Neural cell (in vitro differentiated cells): ENCODE measurements around the gene FAM234A. TPM values are rescaled to one million over a fixed set of nuclear protein-coding genes. Genes with fewer than 3 reads are reported as not detected.

Experiments used
- H2AFZ ChIP-seq: fragments of 200-600, 300-800 bp; sonication (generic), shearing (Covaris generic); 2 replicates; pipeline ENCODE4 v1.6.0; 2014; ENCODE audit warnings: low read depth, mild to moderate bottlenecking, antibody characterized with exemption, low read length, moderate library complexity
- H3F3A ChIP-seq: fragments of 200-600 bp; shearing (Covaris generic); 2 replicates; pipeline ENCODE4 v1.6.1; 2016; ENCODE audit warnings: mild to moderate bottlenecking, moderate library complexity, mixed read lengths, antibody characterized with exemption, low read length; ENCODE audit not compliant: insufficient read depth, poor library complexity, severe bottlenecking
- H3K27ac ChIP-seq: fragments of 200-600, 300-800 bp; sonication (generic), shearing (Covaris generic); 2 replicates; pipeline ENCODE4 v1.5.1; 2014; ENCODE audit warnings: mild to moderate bottlenecking, low read length, moderate library complexity
- H3K27me3 ChIP-seq: fragments of 300-800, 200-600 bp; sonication (generic), shearing (Covaris generic); 2 replicates; pipeline ENCODE4 v1.6.0; 2014; ENCODE audit warnings: mild to moderate bottlenecking, low read depth, low read length, moderate library complexity; ENCODE audit not compliant: insufficient read depth
- H3K36me3 ChIP-seq: fragments of 300-800, 200-600 bp; sonication (generic), shearing (Covaris generic); 2 replicates; pipeline ENCODE4 v1.5.1; 2014; ENCODE audit warnings: mild to moderate bottlenecking, antibody characterized with exemption, low read length, moderate library complexity; ENCODE audit not compliant: insufficient read depth
- H3K4me2 ChIP-seq: fragments of 300-800, 200-600 bp; sonication (generic), shearing (Covaris generic); 2 replicates; pipeline ENCODE4 v1.6.0; 2014; ENCODE audit warnings: mild to moderate bottlenecking, low read length
- H3K4me3 ChIP-seq: fragments of 300-800, 200-600 bp; sonication (generic), shearing (Covaris generic); 2 replicates; pipeline ENCODE4 v1.5.1; 2014; ENCODE audit warnings: mild to moderate bottlenecking, low read length, moderate library complexity
- H3K79me2 ChIP-seq: fragments of 200-600 bp; shearing (Covaris generic); replicated peaks from 2 replicates; pipeline ENCODE4 v1.6.0; 2014; ENCODE audit warnings: mild to moderate bottlenecking, low read length, moderate library complexity; ENCODE audit not compliant: insufficient read depth
- H3K9ac ChIP-seq: fragments of 300-800, 200-600 bp; sonication (generic), shearing (Covaris generic); 2 replicates; pipeline ENCODE4 v1.6.1; 2016; ENCODE audit warnings: mild to moderate bottlenecking, low read length, mixed read lengths
- H3K9me2 ChIP-seq: fragments of 200-600 bp; shearing (Covaris generic); 2 replicates; pipeline ENCODE4 v1.6.1; 2016; ENCODE audit warnings: mild to moderate bottlenecking, low read length, mixed read lengths; ENCODE audit not compliant: insufficient read depth
- H3K9me3 ChIP-seq: fragments of 200-600, 300-800 bp; sonication (generic), shearing (Covaris generic); 2 replicates; pipeline ENCODE4 v1.6.1; 2016; ENCODE audit warnings: mild to moderate bottlenecking, mixed run types, low read length, moderate library complexity, mixed read lengths
- H4K20me1 ChIP-seq: fragments of 200-600 bp; shearing (Covaris generic); 2 replicates; pipeline ENCODE4 v1.6.1; 2016; ENCODE audit warnings: mild to moderate bottlenecking, mixed run types; ENCODE audit not compliant: insufficient read depth
- CTCF ChIP-seq: fragments of 450-650 bp; IDR thresholded peaks from 2 replicates; pipeline ENCODE4 v1.5.1; 2014; ENCODE audit warnings: antibody characterized with exemption, mild to moderate bottlenecking, moderate library complexity; ENCODE audit not compliant: poor library complexity, severe bottlenecking
- EP300 ChIP-seq: fragments of 450-650 bp; conservative IDR thresholded peaks from 2 replicates; pipeline ENCODE4 v1.6.1; 2014; ENCODE audit warnings: antibody characterized with exemption, mild to moderate bottlenecking, moderate library complexity; ENCODE audit not compliant: poor library complexity, severe bottlenecking
- EZH2 ChIP-seq: fragments of 200-600, 300-800 bp; shearing (Covaris generic), sonication (generic); IDR thresholded peaks from 2 replicates; pipeline ENCODE4 v1.6.1; 2014; ENCODE audit warnings: antibody characterized with exemption, low read length, borderline replicate concordance, mild to moderate bottlenecking; ENCODE audit not compliant: insufficient read depth, poor library complexity, severe bottlenecking
- MXI1 ChIP-seq: fragments of 450-650 bp; conservative IDR thresholded peaks from 2 replicates; pipeline ENCODE4 v1.6.1; 2014; ENCODE audit warnings: antibody characterized with exemption, mild to moderate bottlenecking; ENCODE audit not compliant: poor library complexity, severe bottlenecking
- POLR2AphosphoS5 ChIP-seq: IDR thresholded peaks from 2 replicates; pipeline ENCODE4 v1.6.1; 2012
- RAD21 ChIP-seq: fragments of 450-650 bp; conservative IDR thresholded peaks from 2 replicates; pipeline ENCODE4 v1.6.1; 2014; ENCODE audit warnings: antibody characterized with exemption, mild to moderate bottlenecking, moderate library complexity
- SMC3 ChIP-seq: fragments of 450-650 bp; conservative IDR thresholded peaks from 2 replicates; pipeline ENCODE4 v1.6.1; 2014; ENCODE audit warnings: antibody characterized with exemption, mild to moderate bottlenecking, moderate library complexity; ENCODE audit not compliant: poor library complexity
- TAF1 ChIP-seq: IDR thresholded peaks from 2 replicates; pipeline ENCODE4 v1.6.1; 2012; ENCODE audit warnings: low read depth
- polyA plus RNA-seq: library from polyadenylated mRNA; depleted of rRNA; stranded (reverse); fragments of >200 nt; gene quantifications from 2 replicates; pipeline ENCODE4 v1.2.3, GENCODE V29; 2014
- TF ChIP-seq, protein P1 (sequence below): IDR thresholded peaks from 2 replicates; pipeline ENCODE4 v1.6.1; 2012; ENCODE audit warnings: borderline replicate concordance

The FAM234A gene
- polyA plus RNA-seq, 1 donor from 2014 or later, result 29.9 TPM

- H3K27ac ChIP-seq, result no peak within 1 kb of the TSS
- no peaks in the 10 kb centered on the region for H3K9me2 ChIP-seq
- H2AFZ ChIP-seq, result peak within 1 kb of the TSS; percentile 56
- H3K4me3 ChIP-seq, result peak within 1 kb of the TSS; percentile 86
- H3K27me3 ChIP-seq, result peaks cover 20% of the 10 kb centered on the region
- peak within 1 kb of the TSS; percentile 78 for H3K4me2 ChIP-seq
- H4K20me1 ChIP-seq, result no peaks in the 10 kb centered on the region
- H3K79me2 ChIP-seq, result no peaks in the 10 kb centered on the region
- no peaks in the 10 kb centered on the region for H3K36me3 ChIP-seq
- no peaks in the 10 kb centered on the region for H3F3A ChIP-seq
- H3K9ac ChIP-seq, result peak within 1 kb of the TSS; percentile 82
- no peaks in the 10 kb centered on the region for H3K9me3 ChIP-seq
- no peak for TF ChIP-seq SMC3
- TF ChIP-seq MXI1, result peak; percentile 64
Observed at GRCh38 chr16:280552-280951, 45.9 kb downstream of the FAM234A start, which contains the start of gene ARHGDIG. Gene ARHGDIG (plus strand): TSS chr16:280591. CDS start chr16:280681, 90 bp downstream.

DNA sequence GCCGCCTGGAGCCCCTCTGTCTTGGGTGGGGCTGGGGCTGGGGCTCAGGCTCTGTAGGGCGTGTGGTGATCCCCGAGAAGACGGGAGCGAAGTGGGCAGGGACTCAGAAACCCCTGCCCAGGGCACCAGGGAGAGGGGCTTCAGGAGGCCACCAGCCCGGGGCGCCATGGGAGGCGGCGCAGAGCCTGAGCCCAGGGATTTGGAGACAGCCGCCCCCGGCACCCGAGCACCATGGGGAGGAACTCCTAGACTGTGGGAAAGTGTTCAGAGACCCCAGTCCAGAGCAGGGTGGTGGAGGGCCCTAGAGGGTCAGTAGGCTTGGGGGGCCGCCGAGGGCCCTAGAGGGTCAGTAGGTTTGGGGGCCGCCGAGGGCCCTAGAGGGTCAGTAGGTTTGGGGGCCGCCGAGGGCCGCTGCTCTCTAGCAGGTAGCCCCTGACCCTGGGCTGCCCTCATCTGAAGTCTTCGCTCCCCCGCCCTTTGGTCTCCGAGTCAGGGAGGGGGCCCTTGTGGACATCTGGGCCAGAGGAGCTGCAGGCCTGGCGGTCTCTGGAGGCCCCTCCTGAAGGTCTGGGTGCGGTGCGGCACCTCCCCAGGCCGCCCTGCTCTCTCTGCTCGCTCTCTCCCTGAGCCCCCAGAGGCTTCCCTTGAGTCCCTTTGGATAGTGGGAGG is 46.5 kb downstream of the FAM234A start:
- Histone ChIP-seq H3K9me2 (no peaks in the 10 kb centered on the region), H3K4me2 (peak overlapping the region; percentile 78), H3K79me2 (no peaks in the 10 kb centered on the region), H3K27me3 (peaks cover 17% of the 10 kb centered on the region), H2AFZ (peak overlapping the region; percentile 56), H3K9ac (peak overlapping the region; percentile 82), H3K9me3 (no peaks in the 10 kb centered on the region), H4K20me1 (no peaks in the 10 kb centered on the region), H3K4me3 (peak overlapping the region; percentile 86), H3K27ac (no peak overlapping the region), H3F3A (no peaks in the 10 kb centered on the region), H3K36me3 (no peaks in the 10 kb centered on the region)
- TF ChIP-seq POLR2AphosphoS5 (no peak), RAD21 (no peak), SMC3 (no peak), CTCF (no peak), TAF1 (no peak)

GRCh38 chr16:281660-282255 is 47.1 kb downstream of the FAM234A start:
- Histone ChIP-seq H3K4me2 (no peak overlapping the region), H3F3A (no peaks in the 10 kb centered on the region), H2AFZ (no peak overlapping the region), H3K79me2 (no peaks in the 10 kb centered on the region), H3K9me2 (no peaks in the 10 kb centered on the region), H4K20me1 (no peaks in the 10 kb centered on the region), H3K27ac (no peak overlapping the region), H3K36me3 (peaks cover 4% of the 10 kb centered on the region), H3K9ac (peak overlapping the region; percentile 82), H3K9me3 (no peaks in the 10 kb centered on the region), H3K4me3 (peak overlapping the region; percentile 86), H3K27me3 (peaks cover 12% of the 10 kb centered on the region)
- no peak for TF ChIP-seq SMC3
- no peak for TF ChIP-seq EP300
- TF ChIP-seq EZH2, result no peak
- TF ChIP-seq MXI1, result no peak
- TF ChIP-seq POLR2AphosphoS5, result no peak
- TF ChIP-seq RAD21, result no peak
- no peak for TF ChIP-seq CTCF
- TF ChIP-seq, protein P1, sequence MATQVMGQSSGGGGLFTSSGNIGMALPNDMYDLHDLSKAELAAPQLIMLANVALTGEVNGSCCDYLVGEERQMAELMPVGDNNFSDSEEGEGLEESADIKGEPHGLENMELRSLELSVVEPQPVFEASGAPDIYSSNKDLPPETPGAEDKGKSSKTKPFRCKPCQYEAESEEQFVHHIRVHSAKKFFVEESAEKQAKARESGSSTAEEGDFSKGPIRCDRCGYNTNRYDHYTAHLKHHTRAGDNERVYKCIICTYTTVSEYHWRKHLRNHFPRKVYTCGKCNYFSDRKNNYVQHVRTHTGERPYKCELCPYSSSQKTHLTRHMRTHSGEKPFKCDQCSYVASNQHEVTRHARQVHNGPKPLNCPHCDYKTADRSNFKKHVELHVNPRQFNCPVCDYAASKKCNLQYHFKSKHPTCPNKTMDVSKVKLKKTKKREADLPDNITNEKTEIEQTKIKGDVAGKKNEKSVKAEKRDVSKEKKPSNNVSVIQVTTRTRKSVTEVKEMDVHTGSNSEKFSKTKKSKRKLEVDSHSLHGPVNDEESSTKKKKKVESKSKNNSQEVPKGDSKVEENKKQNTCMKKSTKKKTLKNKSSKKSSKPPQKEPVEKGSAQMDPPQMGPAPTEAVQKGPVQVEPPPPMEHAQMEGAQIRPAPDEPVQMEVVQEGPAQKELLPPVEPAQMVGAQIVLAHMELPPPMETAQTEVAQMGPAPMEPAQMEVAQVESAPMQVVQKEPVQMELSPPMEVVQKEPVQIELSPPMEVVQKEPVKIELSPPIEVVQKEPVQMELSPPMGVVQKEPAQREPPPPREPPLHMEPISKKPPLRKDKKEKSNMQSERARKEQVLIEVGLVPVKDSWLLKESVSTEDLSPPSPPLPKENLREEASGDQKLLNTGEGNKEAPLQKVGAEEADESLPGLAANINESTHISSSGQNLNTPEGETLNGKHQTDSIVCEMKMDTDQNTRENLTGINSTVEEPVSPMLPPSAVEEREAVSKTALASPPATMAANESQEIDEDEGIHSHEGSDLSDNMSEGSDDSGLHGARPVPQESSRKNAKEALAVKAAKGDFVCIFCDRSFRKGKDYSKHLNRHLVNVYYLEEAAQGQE, result no peak
- TF ChIP-seq TAF1, result no peak
